HEK293 (cell line): ENCODE measurements around the gene DDRGK1.

Experiments
- CTCF ChIA-PET: fragments of 350-600 bp; formaldehyde crosslinking; extraction: SDS; loops from one replicate; lab custom pipeline; 2021; ENCODE audit warnings: antibody characterized with exemption; lab: Yijun Ruan, JAX
- POLR2A ChIA-PET: fragments of 300-600 bp; formaldehyde crosslinking; extraction: SDS; loops from one replicate; lab custom pipeline; 2020; ENCODE audit warnings: antibody characterized with exemption, inconsistent platforms; lab: Yijun Ruan, JAX
- H3K27ac ChIP-seq: fragments of 200-500 bp; sonication (Bioruptor generic); 2 replicates; pipeline ENCODE4 v1.5.1; 2014; ENCODE audit warnings: low read depth, low read length, control low read depth, inconsistent platforms; ENCODE audit errors: extremely low read depth
- H3K36me3 ChIP-seq, 2 experiments: fragments of 200-500 bp in 1 of 2; sonication (Bioruptor generic) in 1 of 2; 1 replicate in 1 of 2; 2 replicates in 1 of 2; pipeline ENCODE4 v1.5.1; 2014 to 2017; ENCODE audit warnings: inconsistent platforms in 2 of 2, low read length in 2 of 2; ENCODE audit not compliant: control insufficient read depth in 2 of 2, insufficient read depth in 1 of 2
- H3K4me1 ChIP-seq: fragments of 200-500 bp; sonication (Bioruptor generic); 2 replicates; pipeline ENCODE4 v1.5.1; 2014; ENCODE audit warnings: mild to moderate bottlenecking, low read length, inconsistent platforms; ENCODE audit not compliant: control insufficient read depth, insufficient read depth
- H3K4me3 ChIP-seq: 2 replicates; pipeline ENCODE4 v1.5.1; 2011; ENCODE audit warnings: low read depth, mild to moderate bottlenecking, control low read depth, low read length, moderate library complexity
- H3K9me3 ChIP-seq: fragments of 200-500 bp; sonication (Bioruptor generic); 2 replicates; pipeline ENCODE4 v1.5.1; 2014; ENCODE audit warnings: low read depth, low read length, inconsistent platforms; ENCODE audit not compliant: control insufficient read depth, insufficient read depth
- HOXC10 ChIP-seq: sonication (generic); formaldehyde crosslinking; IDR thresholded peaks from 2 replicates; pipeline ENCODE4 v1.8.1; 2023; ENCODE audit warnings: mild to moderate bottlenecking, missing genetic modification reagents
- PRDM4 ChIP-seq: fragments of 450-650 bp; formaldehyde crosslinking; IDR thresholded peaks from 2 replicates; pipeline ENCODE4 v1.5.1; 2017; ENCODE audit warnings: missing biosample characterization, missing genetic modification characterization
- RBAK ChIP-seq: fragments of 450-650 bp; formaldehyde crosslinking; IDR thresholded peaks from 2 replicates; pipeline ENCODE4 v1.5.1; 2016; ENCODE audit warnings: missing biosample characterization, missing genetic modification characterization
- ZEB2 ChIP-seq: fragments of 450-650 bp; formaldehyde crosslinking; IDR thresholded peaks from 2 replicates; pipeline ENCODE4 v1.5.1; 2016; ENCODE audit warnings: missing biosample characterization, missing genetic modification characterization
- ZFHX2 ChIP-seq: fragments of 450-650 bp; formaldehyde crosslinking; conservative IDR thresholded peaks from 2 replicates; pipeline ENCODE4 v1.5.1; 2016; ENCODE audit warnings: missing biosample characterization, missing genetic modification characterization
- ZFP41 ChIP-seq: fragments of 450-650 bp; formaldehyde crosslinking; IDR thresholded peaks from 2 replicates; pipeline ENCODE4 v1.5.1; 2016; ENCODE audit warnings: missing biosample characterization, missing genetic modification characterization, borderline replicate concordance
- ZFP69B ChIP-seq: fragments of 450-650 bp; formaldehyde crosslinking; IDR thresholded peaks from 2 replicates; pipeline ENCODE4 v1.5.1; 2016; ENCODE audit warnings: missing biosample characterization, missing genetic modification characterization
- ZNF19 ChIP-seq: fragments of 450-650 bp; formaldehyde crosslinking; IDR thresholded peaks from 2 replicates; pipeline ENCODE4; 2016; ENCODE audit warnings: missing biosample characterization, missing genetic modification characterization, low read depth
- ZNF24 ChIP-seq: fragments of 450-650 bp; formaldehyde crosslinking; IDR thresholded peaks from 2 replicates; pipeline ENCODE4 v1.5.1; 2016; ENCODE audit warnings: missing biosample characterization, missing genetic modification characterization
- ZNF274 ChIP-seq, 2 experiments: fragments of 200-500 bp in 1 of 2; fragments of 450-650 bp in 1 of 2; sonication (Bioruptor generic) in 1 of 2; formaldehyde crosslinking in 1 of 2; IDR thresholded peaks; 2 replicates each; pipeline versions ENCODE4 v1.5.1 to v1.6.1; 2014 to 2016; ENCODE audit warnings: borderline replicate concordance in 1 of 2, inconsistent platforms in 1 of 2, low read length in 1 of 2, missing biosample characterization in 1 of 2, missing genetic modification characterization in 1 of 2
- ZNF280D ChIP-seq: fragments of 450-650 bp; formaldehyde crosslinking; IDR thresholded peaks from 2 replicates; pipeline ENCODE4 v1.5.1; 2016; ENCODE audit warnings: missing biosample characterization, missing genetic modification characterization
- ZNF48 ChIP-seq: fragments of 450-650 bp; formaldehyde crosslinking; IDR thresholded peaks from 2 replicates; pipeline ENCODE4 v1.5.1; 2016; ENCODE audit warnings: missing biosample characterization, missing genetic modification characterization
- ZNF501 ChIP-seq: fragments of 450-650 bp; formaldehyde crosslinking; IDR thresholded peaks from 2 replicates; pipeline ENCODE4 v1.5.1; 2016; ENCODE audit warnings: missing biosample characterization, missing genetic modification characterization
- ZNF623 ChIP-seq: fragments of 450-650 bp; formaldehyde crosslinking; IDR thresholded peaks from 2 replicates; pipeline ENCODE4 v1.5.1; 2016; ENCODE audit warnings: missing biosample characterization, missing genetic modification characterization
- ZNF629 ChIP-seq: fragments of 450-650 bp; formaldehyde crosslinking; IDR thresholded peaks from 2 replicates; pipeline ENCODE4 v1.5.1; 2017; ENCODE audit warnings: missing biosample characterization, missing genetic modification characterization
- ZNF830 ChIP-seq: fragments of 450-650 bp; IDR thresholded peaks from 2 replicates; pipeline ENCODE4 v1.5.0; 2018; ENCODE audit warnings: missing biosample characterization, missing genetic modification characterization, low read depth, mild to moderate bottlenecking, moderate library complexity
- ZNF843 ChIP-seq: fragments of 450-650 bp; formaldehyde crosslinking; IDR thresholded peaks from 2 replicates; pipeline ENCODE4 v1.5.1; 2016; ENCODE audit warnings: missing biosample characterization, missing genetic modification characterization
- ZXDB ChIP-seq: fragments of 450-650 bp; formaldehyde crosslinking; IDR thresholded peaks from 2 replicates; pipeline ENCODE4 v1.5.1; 2016; ENCODE audit warnings: missing biosample characterization, missing genetic modification characterization
- TF ChIP-seq, protein P1 (sequence below): fragments of 450-650 bp; formaldehyde crosslinking; IDR thresholded peaks from 2 replicates; pipeline ENCODE4 v1.5.1; 2016; ENCODE audit warnings: missing biosample characterization, missing genetic modification characterization
- TF ChIP-seq, protein P2 (sequence below): fragments of 450-650 bp; formaldehyde crosslinking; IDR thresholded peaks from 2 replicates; pipeline ENCODE4 v1.5.1; 2016; ENCODE audit warnings: missing biosample characterization, missing genetic modification characterization

Gene DDRGK1

DNA sequence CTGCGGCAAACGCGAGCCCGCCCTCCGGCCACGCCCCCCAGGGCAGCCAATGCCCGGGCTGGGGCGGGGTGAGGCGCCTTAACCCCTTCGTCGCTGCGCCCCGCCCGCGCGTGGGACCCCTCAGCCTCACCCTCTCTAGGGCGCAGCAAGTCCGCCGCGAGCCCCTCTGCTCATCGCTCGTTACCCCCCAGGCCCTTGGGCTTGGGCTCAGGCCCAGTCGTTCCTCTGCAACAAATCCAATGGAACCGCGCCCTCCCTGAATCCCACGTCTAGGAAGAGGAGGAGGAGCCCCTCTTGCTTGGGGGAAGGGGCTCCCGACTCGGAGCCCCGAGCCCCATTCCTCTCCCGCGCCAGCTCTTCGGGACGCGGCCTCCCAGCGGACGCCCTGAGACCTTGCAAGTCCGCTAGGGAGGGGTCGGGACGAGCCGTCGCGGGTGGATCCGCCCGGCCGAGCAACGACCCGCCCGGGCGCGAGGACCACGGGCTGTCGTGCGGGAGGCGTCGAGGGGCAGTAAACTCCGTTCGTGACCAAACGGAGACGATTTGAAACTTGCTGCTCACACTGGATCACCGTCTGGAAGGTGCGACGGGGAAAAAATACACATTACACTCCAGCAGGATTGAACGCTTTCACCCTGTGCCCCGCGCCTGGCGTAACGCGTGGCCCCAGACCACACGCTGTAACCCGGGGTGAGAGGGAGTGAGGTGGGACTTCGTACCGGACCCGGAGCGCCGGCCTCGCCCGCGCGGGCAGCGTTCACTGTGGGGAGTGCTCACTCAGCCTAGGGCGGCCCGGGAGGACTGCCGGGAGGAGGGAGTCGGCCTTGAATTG lies 30.7 kb downstream of the DDRGK1 start (continued):
- TF ChIP-seq, protein P1, sequence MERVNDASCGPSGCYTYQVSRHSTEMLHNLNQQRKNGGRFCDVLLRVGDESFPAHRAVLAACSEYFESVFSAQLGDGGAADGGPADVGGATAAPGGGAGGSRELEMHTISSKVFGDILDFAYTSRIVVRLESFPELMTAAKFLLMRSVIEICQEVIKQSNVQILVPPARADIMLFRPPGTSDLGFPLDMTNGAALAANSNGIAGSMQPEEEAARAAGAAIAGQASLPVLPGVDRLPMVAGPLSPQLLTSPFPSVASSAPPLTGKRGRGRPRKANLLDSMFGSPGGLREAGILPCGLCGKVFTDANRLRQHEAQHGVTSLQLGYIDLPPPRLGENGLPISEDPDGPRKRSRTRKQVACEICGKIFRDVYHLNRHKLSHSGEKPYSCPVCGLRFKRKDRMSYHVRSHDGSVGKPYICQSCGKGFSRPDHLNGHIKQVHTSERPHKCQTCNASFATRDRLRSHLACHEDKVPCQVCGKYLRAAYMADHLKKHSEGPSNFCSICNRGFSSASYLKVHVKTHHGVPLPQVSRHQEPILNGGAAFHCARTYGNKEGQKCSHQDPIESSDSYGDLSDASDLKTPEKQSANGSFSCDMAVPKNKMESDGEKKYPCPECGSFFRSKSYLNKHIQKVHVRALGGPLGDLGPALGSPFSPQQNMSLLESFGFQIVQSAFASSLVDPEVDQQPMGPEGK (tag by site-specific recombination), result peak; percentile 68
- peak; percentile 54; the same call in 1 of the 2 replicates for TF ChIP-seq ZNF629 (tag by site-specific recombination)
- peak; percentile 46; the same call in 1 of the 2 replicates for TF ChIP-seq ZFP69B (tag by site-specific recombination)
- TF ChIP-seq ZXDB (tag by site-specific recombination), result peak; percentile 68; the same call in 1 of the 2 replicates
- TF ChIP-seq ZNF843, result no peak
- TF ChIP-seq HOXC10 (CRISPR knock-in tag), result no peak
- no peak for TF ChIP-seq ZFP41 (tag by site-specific recombination)
- peak; percentile 43; the same call in 1 of the 2 replicates for TF ChIP-seq ZNF501 (tag by site-specific recombination)
- TF ChIP-seq, protein P2, sequence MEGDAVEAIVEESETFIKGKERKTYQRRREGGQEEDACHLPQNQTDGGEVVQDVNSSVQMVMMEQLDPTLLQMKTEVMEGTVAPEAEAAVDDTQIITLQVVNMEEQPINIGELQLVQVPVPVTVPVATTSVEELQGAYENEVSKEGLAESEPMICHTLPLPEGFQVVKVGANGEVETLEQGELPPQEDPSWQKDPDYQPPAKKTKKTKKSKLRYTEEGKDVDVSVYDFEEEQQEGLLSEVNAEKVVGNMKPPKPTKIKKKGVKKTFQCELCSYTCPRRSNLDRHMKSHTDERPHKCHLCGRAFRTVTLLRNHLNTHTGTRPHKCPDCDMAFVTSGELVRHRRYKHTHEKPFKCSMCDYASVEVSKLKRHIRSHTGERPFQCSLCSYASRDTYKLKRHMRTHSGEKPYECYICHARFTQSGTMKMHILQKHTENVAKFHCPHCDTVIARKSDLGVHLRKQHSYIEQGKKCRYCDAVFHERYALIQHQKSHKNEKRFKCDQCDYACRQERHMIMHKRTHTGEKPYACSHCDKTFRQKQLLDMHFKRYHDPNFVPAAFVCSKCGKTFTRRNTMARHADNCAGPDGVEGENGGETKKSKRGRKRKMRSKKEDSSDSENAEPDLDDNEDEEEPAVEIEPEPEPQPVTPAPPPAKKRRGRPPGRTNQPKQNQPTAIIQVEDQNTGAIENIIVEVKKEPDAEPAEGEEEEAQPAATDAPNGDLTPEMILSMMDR (tag by site-specific recombination), result peak; percentile 56

GRCh38 chr20:3172933-3173609 lies 31.4 kb downstream of the DDRGK1 start, which contains the start of gene LZTS3:
LZTS3 (minus strand) TSS chr20:3173549; CDS start chr20:3167163, 6,386 bp downstream.
- ChIA-PET POLR2A (interaction anchor here (0.6 to 2.4 kb wide), 5 partner anchors 12 to 128 kb away, joined by 3 to 11 read pairs (median 3); partner anchors contain the start of genes FASTKD5 and UBOX5), CTCF (interaction anchor here (0.6 to 1.4 kb wide), 2 partner anchors 25 to 895 kb away, joined by 4 read pairs; no protein-coding TSS in a partner anchor)
- Histone ChIP-seq H3K4me1 (peaks cover 12% of the 10 kb centered on the region), H3K36me3 (peaks cover 0 to 8% of the 10 kb centered on the region in 2 experiments; a peak in 1 of 3 replicates), H3K4me3 (peak within 1 kb of the TSS; percentile 84), H3K9me3 (no peaks in the 10 kb centered on the region), H3K27ac (peak within 1 kb of the TSS; percentile 87)
- TF ChIP-seq PRDM4 (tag by site-specific recombination) (peak; percentile 73), ZNF19 (tag by site-specific recombination) (no peak), ZNF274 (IDR thresholded peaks at IDR 0.05; ENCODE audit: low read length) (no peak), ZNF274 (tag by site-specific recombination; IDR thresholded peaks at IDR 0.05; ENCODE audit: borderline replicate concordance) (no peak), ZNF280D (tag by site-specific recombination) (no peak), ZEB2 (tag by site-specific recombination) (peak; percentile 96), ZNF24 (tag by site-specific recombination) (peak; percentile 88), RBAK (tag by site-specific recombination) (no peak), ZNF48 (tag by site-specific recombination) (no peak), ZNF623 (tag by site-specific recombination) (0 out of 2 replicates have a peak, but pooled peaks have one; percentile 28), ZNF830 (tag by site-specific recombination) (no peak), ZFHX2 (tag by site-specific recombination) (peak; percentile 83)
- TF ChIP-seq, protein P2 (tag by site-specific recombination), result peak; percentile 68; the same call in 1 of the 2 replicates
